Measurements from ENCODE around the gene TOMM34. TPM values are rescaled to one million over a fixed set of nuclear protein-coding genes. Genes with fewer than 3 reads are reported as not detected.
A peak's percentile ranks its signal among the peaks of the same experiment; 100 is the strongest.

TOMM34 gene
- total and polyA plus RNA-seq, 2 of the 13 experiments (the other 11 are each of a cell fraction or from before 2014, with no cell fraction given): 36.2 to 52.0 TPM

- TF ChIP-seq ZNF318 (CRISPR knock-in tag; IDR thresholded peaks at IDR 0.05) (0 out of 2 replicates have a peak, but pooled peaks have one; percentile 59), MAFK (conservative IDR thresholded peaks at IDR 0.05 in 1 of 2, IDR thresholded peaks at IDR 0.05 in 1 of 2; ENCODE audit: low read length in 2 of 2) (no peak), POLR2A (IDR thresholded peaks at IDR 0.05; ENCODE audit: insufficient read depth in 1 of 2, low read depth in 2 of 2, low read length in 2 of 2) (no peak; a peak in 1 of 4 replicates), GLI4 (CRISPR knock-in tag; IDR thresholded peaks at IDR 0.05; ENCODE audit: borderline replicate concordance) (no peak), ZNF180 (CRISPR knock-in tag; IDR thresholded peaks at IDR 0.05; ENCODE audit: borderline replicate concordance, low read depth) (no peak), ZMYM3 (CRISPR knock-in tag; IDR thresholded peaks at IDR 0.05) (peak; percentile 78), ZNF770 (CRISPR knock-in tag; IDR thresholded peaks at IDR 0.05) (no peak), ZNF607 (CRISPR knock-in tag; IDR thresholded peaks at IDR 0.05; ENCODE audit: borderline replicate concordance) (no peak), ZNF138 (CRISPR knock-in tag; IDR thresholded peaks at IDR 0.05; ENCODE audit: low read depth) (0 out of 2 replicates have a peak, but pooled peaks have one; percentile 7), NRL (CRISPR knock-in tag; IDR thresholded peaks at IDR 0.05; ENCODE audit: borderline replicate concordance) (no peak), ATAD3A (CRISPR knock-in tag; IDR thresholded peaks at IDR 0.05) (no peak), ZBTB42 (CRISPR knock-in tag; IDR thresholded peaks at IDR 0.05) (peak; percentile 14; the same call in 1 of the 2 replicates), DNMT1 (CRISPR knock-in tag; IDR thresholded peaks at IDR 0.05) (0 out of 2 replicates have a peak, but pooled peaks have one; percentile 33)
- TF ChIP-seq, protein P1, sequence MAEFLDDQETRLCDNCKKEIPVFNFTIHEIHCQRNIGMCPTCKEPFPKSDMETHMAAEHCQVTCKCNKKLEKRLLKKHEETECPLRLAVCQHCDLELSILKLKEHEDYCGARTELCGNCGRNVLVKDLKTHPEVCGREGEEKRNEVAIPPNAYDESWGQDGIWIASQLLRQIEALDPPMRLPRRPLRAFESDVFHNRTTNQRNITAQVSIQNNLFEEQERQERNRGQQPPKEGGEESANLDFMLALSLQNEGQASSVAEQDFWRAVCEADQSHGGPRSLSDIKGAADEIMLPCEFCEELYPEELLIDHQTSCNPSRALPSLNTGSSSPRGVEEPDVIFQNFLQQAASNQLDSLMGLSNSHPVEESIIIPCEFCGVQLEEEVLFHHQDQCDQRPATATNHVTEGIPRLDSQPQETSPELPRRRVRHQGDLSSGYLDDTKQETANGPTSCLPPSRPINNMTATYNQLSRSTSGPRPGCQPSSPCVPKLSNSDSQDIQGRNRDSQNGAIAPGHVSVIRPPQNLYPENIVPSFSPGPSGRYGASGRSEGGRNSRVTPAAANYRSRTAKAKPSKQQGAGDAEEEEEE (CRISPR knock-in tag; IDR thresholded peaks at IDR 0.05; ENCODE audit: borderline replicate concordance): no peak
- TF ChIP-seq, protein P2, sequence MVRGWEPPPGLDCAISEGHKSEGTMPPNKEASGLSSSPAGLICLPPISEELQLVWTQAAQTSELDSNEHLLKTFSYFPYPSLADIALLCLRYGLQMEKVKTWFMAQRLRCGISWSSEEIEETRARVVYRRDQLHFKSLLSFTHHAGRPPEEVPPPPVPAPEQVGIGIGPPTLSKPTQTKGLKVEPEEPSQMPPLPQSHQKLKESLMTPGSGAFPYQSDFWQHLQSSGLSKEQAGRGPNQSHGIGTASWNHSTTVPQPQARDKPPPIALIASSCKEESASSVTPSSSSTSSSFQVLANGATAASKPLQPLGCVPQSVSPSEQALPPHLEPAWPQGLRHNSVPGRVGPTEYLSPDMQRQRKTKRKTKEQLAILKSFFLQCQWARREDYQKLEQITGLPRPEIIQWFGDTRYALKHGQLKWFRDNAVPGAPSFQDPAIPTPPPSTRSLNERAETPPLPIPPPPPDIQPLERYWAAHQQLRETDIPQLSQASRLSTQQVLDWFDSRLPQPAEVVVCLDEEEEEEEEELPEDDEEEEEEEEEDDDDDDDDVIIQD (CRISPR knock-in tag; IDR thresholded peaks at IDR 0.05; ENCODE audit: low read depth): no peak
These were observed 49.4 kb downstream of the TOMM34 start (continued) for GRCh38 chr20:44910690-44911262.
